Left lobe of liver (tissue), 2 donors: ENCODE measurements around the gene IREB2. TPM values are rescaled to one million over a fixed set of nuclear protein-coding genes. Genes with fewer than 3 reads are reported as not detected.
A peak's percentile ranks its signal among the peaks of the same experiment; 100 is the strongest.
"Not testable (repeated sequence)": the region's sequence is repeated elsewhere in the genome, so short reads cannot be mapped to it uniquely, and the experiment has no call there.

Experiments
- ATAC-seq: fragments of 200-7000 bp; cut with Tn5 transposase; one replicate; pipeline ENCODE4 v1.9.1; 2020; ENCODE audit warnings: mild to moderate bottlenecking, moderate library complexity
- DNase-seq: peaks from one replicate; pipeline ENCODE4 v3.0.0-alpha.2; 2020; ENCODE audit warnings: low spot score
- total RNA-seq: library from RNA; stranded (reverse); gene quantifications from one replicate; pipeline ENCODE4 v1.2.1, GENCODE V29; 2021
- donor health status: DM: no; HTN: no; CAD: no; lungs with moderate emphysema.
- donor health status: DM: no; HTN: yes; CAD: no.

The IREB2 gene
- total RNA-seq, 1 donor from 2014 or later = 25.1 TPM

- DNase-seq (no peak), ATAC-seq (peak; percentile 79)
Measured at GRCh38 chr15:78431955-78432354, 6.1 kb upstream of the IREB2 start.

- no peak for ATAC-seq
- DNase-seq = no peak
Measured at GRCh38 chr15:78432664-78433063, 5.4 kb upstream of the IREB2 start.

GRCh38 chr15:78434134-78434533 is 3.9 kb upstream of the IREB2 start:
- DNase-seq (no peak), ATAC-seq (no peak)

GRCh38 chr15:78434711-78435110 is 3.3 kb upstream of the IREB2 start:
- DNase-seq, ATAC-seq: not testable (repeated sequence)

- DNase-seq (no peak), ATAC-seq (no peak)
Measured at GRCh38 chr15:78437107-78437761, 782 bp upstream of the IREB2 start.

GRCh38 chr15:78438619-78439285 is 736 bp downstream of the IREB2 start:
- ATAC-seq (peak; percentile 9), DNase-seq (no peak)

- DNase-seq (no peak), ATAC-seq (no peak)
Measured at GRCh38 chr15:78440375-78441373, 2.7 kb downstream of the IREB2 start.

- no peak for DNase-seq
- ATAC-seq = no peak
Measured at GRCh38 chr15:78444255-78444654, 6.2 kb downstream of the IREB2 start.

GRCh38 chr15:78445875-78446274 is 7.9 kb downstream of the IREB2 start:
- DNase-seq = no peak
- no peak for ATAC-seq

GRCh38 chr15:78446551-78446950 is 8.5 kb downstream of the IREB2 start:
- ATAC-seq (no peak), DNase-seq (no peak)

- DNase-seq (no peak), ATAC-seq (peak; percentile 21)
Measured at GRCh38 chr15:78448441-78449219, 10.6 kb downstream of the IREB2 start.

GRCh38 chr15:78449220-78449999 is 11.4 kb downstream of the IREB2 start:
- DNase-seq = no peak
- peak; percentile 79 for ATAC-seq

- no peak for ATAC-seq
- DNase-seq = no peak
Measured at GRCh38 chr15:78450285-78450858, 12.4 kb downstream of the IREB2 start.

- ATAC-seq (no peak), DNase-seq (no peak)
Measured at GRCh38 chr15:78452485-78452884, 14.5 kb downstream of the IREB2 start.

- DNase-seq = no peak
- no peak for ATAC-seq
Measured at GRCh38 chr15:78453447-78453846, 15.4 kb downstream of the IREB2 start.

GRCh38 chr15:78454992-78455391 is 17.0 kb downstream of the IREB2 start:
- peak; percentile 20 for ATAC-seq
- no peak for DNase-seq

GRCh38 chr15:78455749-78456148 is 17.7 kb downstream of the IREB2 start:
- DNase-seq = no peak
- ATAC-seq = no peak

GRCh38 chr15:78456426-78456825 is 18.4 kb downstream of the IREB2 start:
- DNase-seq (no peak), ATAC-seq (no peak)

GRCh38 chr15:78457101-78457500 is 19.1 kb downstream of the IREB2 start:
- DNase-seq (no peak), ATAC-seq (peak; percentile 67)

- ATAC-seq (no peak), DNase-seq (no peak)
Measured at GRCh38 chr15:78460737-78461136, 22.7 kb downstream of the IREB2 start.
